ENCODE results near the gene CD22.
A peak's percentile ranks its signal among the peaks of the same experiment; 100 is the strongest.

The CD22 gene

DNA sequence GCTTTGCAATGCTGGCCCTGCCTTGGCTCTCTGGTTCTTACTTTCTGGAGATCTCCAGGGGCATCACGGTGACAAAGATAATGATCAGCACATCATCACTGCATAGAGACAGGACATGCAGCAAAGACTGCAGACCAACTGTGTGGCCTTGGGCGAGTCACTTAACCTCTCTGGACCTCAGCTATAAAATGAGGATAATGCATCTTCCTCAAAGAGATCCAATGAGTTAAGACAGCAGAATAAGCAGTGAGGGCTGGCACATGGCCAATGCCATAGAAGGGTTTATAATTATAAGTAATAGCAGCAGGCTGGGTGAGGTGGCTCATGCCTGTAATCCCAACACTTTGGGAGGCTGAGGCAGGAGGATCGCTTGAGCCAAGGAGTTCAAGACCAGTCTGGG lies 34.7 kb upstream of the CD22 start:
- H3K9me3 ChIP-seq (ENCODE audit: control insufficient read depth, insufficient read depth, low read length), result no peaks in the 10 kb centered on the region
- peaks cover 84% of the 10 kb centered on the region for H3K4me1 ChIP-seq (ENCODE audit: control insufficient read depth, low read length)
- H3K4me2 ChIP-seq (ENCODE audit: low read length), result peak overlapping the region; percentile 81
- H3K36me3 ChIP-seq (ENCODE audit: control insufficient read depth, low read length), result no peaks in the 10 kb centered on the region
- H3K79me2 ChIP-seq (ENCODE audit: control insufficient read depth, low read length), result no peaks in the 10 kb centered on the region
- peaks cover 38% of the 10 kb centered on the region for H3F3A ChIP-seq (ENCODE audit: control insufficient read depth, insufficient read depth)
- H3K27ac ChIP-seq (ENCODE audit: low read depth, low read length), result peak overlapping the region; percentile 90
- H3K9me2 ChIP-seq (replicated peaks; ENCODE audit: control insufficient read depth, low read length), result no peaks in the 10 kb centered on the region
- H4K20me1 ChIP-seq (ENCODE audit: control insufficient read depth, insufficient read depth, low read depth, low read length), result no peaks in the 10 kb centered on the region
- H3K4me3 ChIP-seq (ENCODE audit: low read length), result peak overlapping the region; percentile 26
- TF ChIP-seq EZH2phosphoT487 (IDR thresholded peaks at IDR 0.05; ENCODE audit: borderline replicate concordance, low read length), result no peak
- TF ChIP-seq, protein P1, sequence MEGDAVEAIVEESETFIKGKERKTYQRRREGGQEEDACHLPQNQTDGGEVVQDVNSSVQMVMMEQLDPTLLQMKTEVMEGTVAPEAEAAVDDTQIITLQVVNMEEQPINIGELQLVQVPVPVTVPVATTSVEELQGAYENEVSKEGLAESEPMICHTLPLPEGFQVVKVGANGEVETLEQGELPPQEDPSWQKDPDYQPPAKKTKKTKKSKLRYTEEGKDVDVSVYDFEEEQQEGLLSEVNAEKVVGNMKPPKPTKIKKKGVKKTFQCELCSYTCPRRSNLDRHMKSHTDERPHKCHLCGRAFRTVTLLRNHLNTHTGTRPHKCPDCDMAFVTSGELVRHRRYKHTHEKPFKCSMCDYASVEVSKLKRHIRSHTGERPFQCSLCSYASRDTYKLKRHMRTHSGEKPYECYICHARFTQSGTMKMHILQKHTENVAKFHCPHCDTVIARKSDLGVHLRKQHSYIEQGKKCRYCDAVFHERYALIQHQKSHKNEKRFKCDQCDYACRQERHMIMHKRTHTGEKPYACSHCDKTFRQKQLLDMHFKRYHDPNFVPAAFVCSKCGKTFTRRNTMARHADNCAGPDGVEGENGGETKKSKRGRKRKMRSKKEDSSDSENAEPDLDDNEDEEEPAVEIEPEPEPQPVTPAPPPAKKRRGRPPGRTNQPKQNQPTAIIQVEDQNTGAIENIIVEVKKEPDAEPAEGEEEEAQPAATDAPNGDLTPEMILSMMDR (IDR thresholded peaks at IDR 0.05; ENCODE audit: low read depth, low read length, poor library complexity, severe bottlenecking), result no peak
- peaks cover 16% of the 10 kb centered on the region for H3K27me3 ChIP-seq (ENCODE audit: control insufficient read depth, low read length)

- Histone ChIP-seq H3K9me3 (ENCODE audit: control insufficient read depth, insufficient read depth, low read length) (no peaks in the 10 kb centered on the region), H3K4me2 (ENCODE audit: low read length) (peak overlapping the region; percentile 81), H3K4me3 (ENCODE audit: low read length) (peak overlapping the region; percentile 69), H3K4me1 (ENCODE audit: control insufficient read depth, low read length) (peaks cover 84% of the 10 kb centered on the region), H4K20me1 (ENCODE audit: control insufficient read depth, insufficient read depth, low read depth, low read length) (no peaks in the 10 kb centered on the region), H3K9me2 (replicated peaks; ENCODE audit: control insufficient read depth, low read length) (no peaks in the 10 kb centered on the region), H3K36me3 (ENCODE audit: control insufficient read depth, low read length) (no peaks in the 10 kb centered on the region), H3K27ac (ENCODE audit: low read depth, low read length) (peak overlapping the region; percentile 90), H3K79me2 (ENCODE audit: control insufficient read depth, low read length) (no peaks in the 10 kb centered on the region), H3F3A (ENCODE audit: control insufficient read depth, insufficient read depth) (peaks cover 35% of the 10 kb centered on the region), H3K27me3 (ENCODE audit: control insufficient read depth, low read length) (peaks cover 16% of the 10 kb centered on the region)
- TF ChIP-seq, protein P1 (IDR thresholded peaks at IDR 0.05; ENCODE audit: low read depth, low read length, poor library complexity, severe bottlenecking), result no peak
- TF ChIP-seq EZH2phosphoT487 (IDR thresholded peaks at IDR 0.05; ENCODE audit: borderline replicate concordance, low read length), result no peak
Measured at GRCh38 chr19:35294859-35295791, 33.9 kb upstream of the CD22 start.

DNA sequence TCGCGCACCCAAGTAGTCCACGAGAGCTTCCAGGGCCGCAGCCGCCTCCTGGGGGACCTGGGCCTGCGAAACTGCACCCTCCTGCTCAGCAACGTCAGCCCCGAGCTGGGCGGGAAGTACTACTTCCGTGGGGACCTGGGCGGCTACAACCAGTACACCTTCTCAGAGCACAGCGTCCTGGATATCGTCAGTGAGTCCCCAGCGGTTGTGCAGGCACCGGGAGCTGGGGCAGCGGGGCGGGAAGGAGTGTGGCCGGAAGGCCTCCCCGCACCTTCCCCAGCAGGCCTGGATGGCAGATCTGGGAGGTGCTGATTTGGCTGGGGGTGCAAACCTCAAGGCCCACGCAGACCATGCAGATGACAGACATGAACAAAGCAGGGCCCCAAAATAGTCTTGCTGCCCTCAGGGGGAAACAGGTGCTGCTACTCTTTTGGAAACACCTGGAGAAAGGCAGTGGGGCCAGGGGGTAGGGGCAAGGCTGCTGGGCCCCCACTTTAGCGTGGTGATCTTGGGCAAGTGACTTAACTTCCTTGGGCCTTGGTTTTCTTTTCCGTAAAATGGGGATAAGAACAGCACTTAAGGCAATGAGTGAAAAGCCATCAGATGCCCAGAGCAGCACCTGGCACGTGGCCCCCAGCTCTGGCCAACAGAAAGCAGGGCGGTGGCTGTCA lies 33.1 kb upstream of the CD22 start:
- Histone ChIP-seq H3K9me3 (ENCODE audit: control insufficient read depth, insufficient read depth, low read length) (no peaks in the 10 kb centered on the region), H3K27me3 (ENCODE audit: control insufficient read depth, low read length) (peaks cover 11% of the 10 kb centered on the region), H3K79me2 (ENCODE audit: control insufficient read depth, low read length) (no peaks in the 10 kb centered on the region), H3K27ac (ENCODE audit: low read depth, low read length) (peak overlapping the region; percentile 90), H3K4me1 (ENCODE audit: control insufficient read depth, low read length) (peaks cover 82% of the 10 kb centered on the region), H3F3A (ENCODE audit: control insufficient read depth, insufficient read depth) (peaks cover 35% of the 10 kb centered on the region), H3K4me2 (ENCODE audit: low read length) (peak overlapping the region; percentile 81), H4K20me1 (ENCODE audit: control insufficient read depth, insufficient read depth, low read depth, low read length) (no peaks in the 10 kb centered on the region), H3K4me3 (ENCODE audit: low read length) (peak overlapping the region; percentile 69), H3K9me2 (replicated peaks; ENCODE audit: control insufficient read depth, low read length) (no peaks in the 10 kb centered on the region), H3K36me3 (ENCODE audit: control insufficient read depth, low read length) (no peaks in the 10 kb centered on the region)
- TF ChIP-seq, protein P1 (IDR thresholded peaks at IDR 0.05; ENCODE audit: low read depth, low read length, poor library complexity, severe bottlenecking), result no peak
- no peak for TF ChIP-seq EZH2phosphoT487 (IDR thresholded peaks at IDR 0.05; ENCODE audit: borderline replicate concordance, low read length)

Data from DOHH2 (cell line).